ENCODE data around the gene AHCYL2.
"Not testable (repeated sequence)": the region's sequence is repeated elsewhere in the genome, so short reads cannot be mapped to it uniquely, and the experiment has no call there.

AHCYL2 gene

GRCh38 chr7:129458171-129458570, 233.3 kb downstream of the AHCYL2 start:
- DNase-seq = no peak

- no peak for DNase-seq
Measured at GRCh38 chr7:129461809-129462208, 237.0 kb downstream of the AHCYL2 start.

GRCh38 chr7:129462420-129462819, 237.6 kb downstream of the AHCYL2 start:
- no peak for DNase-seq

DNA sequence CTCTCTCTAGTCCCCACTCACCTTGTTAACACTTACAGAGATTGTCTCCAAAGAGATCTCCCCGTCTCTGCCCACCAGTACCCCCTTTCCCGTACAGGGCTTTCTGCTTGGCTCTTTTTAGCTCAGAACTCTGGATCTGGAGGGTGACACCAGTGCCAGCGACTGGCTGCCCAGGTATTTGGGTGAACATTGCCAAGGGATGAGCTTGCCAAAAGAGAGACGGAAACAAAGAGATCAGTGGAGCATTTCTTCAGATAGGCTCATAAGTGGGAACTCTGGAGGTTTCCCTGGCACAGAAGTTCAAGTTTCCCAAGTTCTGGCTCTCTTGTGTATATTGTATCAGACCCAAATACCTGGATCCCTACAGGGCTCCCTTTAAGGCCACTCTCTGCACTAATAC, 239.4 kb downstream of the AHCYL2 start:
- DNase-seq = no peak

GRCh38 chr7:129465080-129465479, 240.2 kb downstream of the AHCYL2 start:
- no peak for DNase-seq

DNA sequence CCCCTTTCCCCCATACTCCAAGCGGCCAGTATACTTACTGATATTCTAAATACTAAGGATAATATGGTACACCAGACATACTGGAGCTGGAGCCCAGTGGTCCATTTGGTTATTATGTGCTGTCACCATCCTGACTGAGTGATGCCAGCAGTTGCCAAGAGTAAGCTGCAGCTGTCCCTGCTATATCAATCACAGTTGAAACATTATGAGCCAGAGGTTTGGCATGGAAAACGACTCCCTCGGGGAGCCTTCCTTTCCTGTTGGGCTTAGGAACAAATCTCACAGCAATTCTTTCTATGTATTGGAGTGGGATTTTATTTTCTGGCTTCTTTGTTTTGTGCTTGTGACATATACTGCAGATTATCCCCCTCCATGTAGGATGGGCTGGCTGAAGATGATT, 242.0 kb downstream of the AHCYL2 start:
- no peak for DNase-seq

DNA sequence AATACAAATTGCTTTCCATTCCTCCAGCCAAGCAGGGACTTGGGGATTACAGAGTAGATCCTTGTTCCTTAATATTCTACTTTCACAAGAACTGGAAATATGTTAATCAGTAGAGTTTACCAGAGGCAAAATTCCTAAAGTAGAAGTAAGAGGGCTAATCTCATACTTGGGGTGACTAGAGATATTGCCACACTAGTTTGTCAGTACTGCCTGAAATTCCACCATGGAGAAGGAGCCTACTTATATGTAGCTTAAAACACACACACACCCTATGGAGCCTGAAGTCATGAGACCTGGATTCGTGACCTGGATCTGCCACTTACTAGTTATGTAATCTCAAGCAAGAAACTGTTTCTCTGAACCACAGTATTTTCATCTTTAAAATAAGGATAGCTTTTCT, 243.3 kb downstream of the AHCYL2 start:
- no peak for DNase-seq

DNA sequence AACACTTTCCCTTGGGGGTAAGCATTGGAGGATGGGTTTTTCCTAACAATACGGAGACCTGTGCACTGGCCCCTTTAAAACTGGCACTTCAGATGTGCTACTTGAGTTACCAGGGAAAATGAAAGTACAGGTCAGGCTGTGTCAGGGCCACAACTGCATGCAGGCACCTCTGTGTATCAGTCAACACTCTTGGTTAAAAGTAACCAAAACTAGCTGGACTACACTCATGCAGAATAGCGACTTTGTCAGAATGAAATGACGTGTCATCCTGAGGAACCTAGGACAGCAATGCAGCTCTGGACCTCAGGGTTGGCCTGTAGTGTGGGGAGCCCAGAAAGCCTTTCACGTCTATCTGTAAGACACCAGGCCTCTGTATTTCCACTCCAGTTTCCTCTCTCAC, 243.7 kb downstream of the AHCYL2 start:
- DNase-seq = no peak

GRCh38 chr7:129469930-129470329, 245.1 kb downstream of the AHCYL2 start:
- no peak for DNase-seq

DNA sequence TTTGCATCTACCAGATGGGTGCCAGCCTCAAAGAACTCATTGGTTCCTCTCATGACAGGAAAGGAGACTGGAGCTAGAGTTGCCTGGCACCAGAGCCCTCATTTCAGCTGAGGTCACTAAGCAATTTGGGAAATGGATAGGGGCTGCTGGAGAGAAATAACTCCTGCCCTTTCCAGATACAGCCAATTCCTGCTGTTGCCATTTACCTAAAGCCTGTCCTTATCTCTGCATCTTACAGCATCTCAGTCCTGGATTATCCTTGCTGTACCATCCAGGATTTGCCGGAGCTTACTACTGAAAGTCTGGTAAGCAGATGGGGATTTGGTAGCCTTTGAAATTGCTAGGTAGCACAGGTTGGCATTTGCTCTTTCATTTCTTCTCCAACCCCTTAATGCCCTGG, 245.6 kb downstream of the AHCYL2 start:
- DNase-seq = no peak

- DNase-seq = no peak
Measured at GRCh38 chr7:129471402-129471827, 246.6 kb downstream of the AHCYL2 start.

- not testable (repeated sequence) for DNase-seq
Measured at GRCh38 chr7:129475931-129476330, 251.1 kb downstream of the AHCYL2 start.

GRCh38 chr7:129476398-129476797, 251.6 kb downstream of the AHCYL2 start:
- not testable (repeated sequence) for DNase-seq
